GM12874 (cell line): Measurements from ENCODE around the gene TSPAN8.

Source experiments
- CTCF ChIP-seq: IDR thresholded peaks from 2 replicates; pipeline ENCODE4 v1.5.1; 2011; ENCODE audit warnings: low read depth, mild to moderate bottlenecking, control low read depth, low read length, moderate library complexity; ENCODE audit not compliant: insufficient read depth

TSPAN8 gene

DNA sequence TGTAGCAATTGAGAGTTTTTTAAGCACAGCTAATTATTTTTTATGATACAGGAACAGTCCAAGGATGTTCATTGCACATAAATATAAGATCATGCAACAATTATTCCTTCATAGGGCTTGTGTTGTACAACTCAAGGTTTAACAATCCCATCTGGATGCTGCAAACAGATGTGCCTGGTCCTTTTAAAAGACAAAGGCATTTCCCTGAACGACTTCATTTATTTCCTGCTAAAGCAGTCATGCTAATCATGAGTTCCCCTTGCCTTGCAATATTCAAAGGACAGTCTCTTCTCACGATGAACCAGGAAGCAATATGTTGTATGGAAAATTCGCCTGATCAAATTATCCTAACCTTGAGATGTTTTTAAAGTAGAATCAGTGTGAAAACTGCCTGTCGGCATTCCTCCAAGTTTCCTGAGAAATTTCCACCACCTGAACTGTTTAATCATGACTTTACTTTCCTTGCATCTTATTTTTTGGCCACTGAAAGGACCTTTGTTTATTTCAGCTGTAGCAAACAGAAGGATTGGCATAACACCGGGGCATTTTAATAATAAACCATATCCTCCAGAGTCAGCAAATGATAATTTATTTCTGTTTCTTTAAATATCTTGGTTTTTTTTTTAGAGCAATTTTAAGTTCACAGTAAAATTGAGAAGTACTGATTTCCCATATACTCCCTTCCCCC, 33.9 kb upstream of the TSPAN8 start:
- no peak for TF ChIP-seq CTCF

DNA sequence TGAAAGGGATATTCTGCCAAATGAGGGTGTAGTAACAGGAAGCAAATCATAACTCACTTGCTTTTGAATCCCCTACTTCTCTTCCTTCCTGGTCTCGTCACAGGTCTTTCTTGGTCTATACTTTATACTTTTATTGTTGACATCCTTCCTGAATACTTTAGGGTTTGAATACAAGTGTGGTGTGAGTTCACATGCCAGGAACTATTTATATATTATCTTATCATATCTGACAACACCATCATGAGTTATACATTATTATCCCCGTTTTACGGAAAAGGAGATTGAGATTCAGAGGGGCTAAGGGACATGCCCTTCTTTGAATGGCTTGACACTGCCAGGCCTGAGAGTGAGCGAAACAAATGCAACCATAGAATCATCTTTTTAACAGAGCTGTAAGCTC, 33.0 kb upstream of the TSPAN8 start:
- TF ChIP-seq CTCF, result no peak

DNA sequence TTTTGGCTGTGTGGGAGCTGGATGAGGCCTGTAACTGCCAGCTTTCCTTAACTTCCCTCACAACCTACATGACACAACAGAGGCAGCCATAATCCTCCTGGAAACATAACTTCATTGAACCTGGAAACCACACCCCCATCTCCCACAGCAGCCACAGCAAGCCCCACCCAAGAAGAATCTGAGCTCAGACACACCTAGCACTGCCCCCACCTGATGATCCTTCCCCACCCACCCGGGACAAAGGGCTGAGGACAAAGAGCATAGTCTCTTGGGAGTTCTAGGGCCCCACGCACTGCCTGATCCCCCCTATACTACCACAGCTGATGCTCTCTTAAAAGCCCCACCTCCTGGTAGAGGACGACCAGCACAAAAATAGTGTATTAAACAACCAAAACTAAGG, 29.6 kb upstream of the TSPAN8 start:
- TF ChIP-seq CTCF, result no peak

DNA sequence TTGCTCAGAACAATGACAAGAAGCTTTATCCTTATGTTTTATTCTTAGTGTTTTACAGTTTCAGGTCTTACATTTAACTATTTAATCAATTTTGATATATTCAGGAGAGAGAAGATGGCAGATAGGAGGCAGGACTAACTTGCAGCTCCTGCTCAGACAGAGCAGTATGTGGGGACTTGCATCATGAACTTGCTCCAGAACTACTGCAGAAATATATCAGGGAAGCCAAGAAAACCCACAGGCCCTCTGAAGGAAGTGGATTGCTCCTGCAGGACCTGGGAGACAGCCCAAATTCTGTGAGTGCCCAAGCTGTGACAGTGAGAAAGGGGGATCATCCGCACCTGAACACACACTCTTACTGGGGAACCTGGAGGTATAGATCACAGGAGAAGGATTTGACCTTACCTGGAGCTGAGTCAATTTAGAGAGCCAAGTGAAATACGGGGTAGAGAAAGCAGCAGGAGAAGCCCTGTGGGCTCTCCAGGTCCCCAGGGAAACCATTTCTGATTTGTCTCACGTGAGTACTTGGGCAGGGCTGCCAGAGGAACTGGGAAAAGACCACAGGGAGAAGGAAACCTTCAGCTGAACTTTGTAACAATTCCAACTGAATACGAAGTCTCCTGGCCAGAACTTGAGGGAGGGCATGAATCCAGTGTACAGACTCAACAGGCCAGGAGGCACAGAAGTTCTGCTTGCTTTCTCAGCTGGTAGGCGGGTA, 28.9 kb upstream of the TSPAN8 start:
- TF ChIP-seq CTCF, result no peak

GRCh38 chr12:71183846-71184245, 26.0 kb upstream of the TSPAN8 start:
- TF ChIP-seq CTCF, result no peak

- no peak for TF ChIP-seq CTCF
Measured at GRCh38 chr12:71183018-71183417, 25.2 kb upstream of the TSPAN8 start.

DNA sequence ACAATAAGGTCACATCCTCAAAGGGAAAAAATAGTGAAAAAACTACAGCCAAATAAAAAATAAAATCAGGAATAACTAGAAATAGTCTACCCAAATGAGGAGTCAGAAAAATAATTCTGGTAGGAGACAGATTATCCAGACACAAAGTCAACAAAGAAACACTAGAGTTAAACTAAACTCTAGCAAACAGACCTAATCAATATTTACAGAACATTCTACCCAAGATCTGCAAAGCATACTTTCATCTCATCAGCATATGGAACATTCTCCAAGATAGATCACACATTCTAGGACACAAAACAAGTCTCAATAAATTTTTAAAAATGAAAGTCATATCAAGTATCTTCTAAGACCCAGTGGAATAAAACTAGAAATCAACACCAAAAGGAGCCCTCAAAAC, 20.4 kb upstream of the TSPAN8 start:
- TF ChIP-seq CTCF, result no peak
